GM12878 (cell line): Measurements from ENCODE around the gene OGDHL. TPM values are rescaled to one million over a fixed set of nuclear protein-coding genes. Genes with fewer than 3 reads are reported as not detected.

Experiments
- ATAC-seq: fragments of 200-7000 bp; cut with Tn5 transposase; 3 replicates; pipeline ENCODE4 v1.9.1; 2020; ENCODE audit warnings: mild to moderate bottlenecking, moderate library complexity
- BruUV-seq: library from RNA; stranded (reverse); fragments of 400-500 nt; replicated peaks from 2 replicates; lab custom pipeline; 2021; lab: Mats Ljungman, UMichigan
- CTCF ChIA-PET: fragments of 300-600 bp; sonication (Branson Sonifier 250); formaldehyde crosslinking; extraction: SDS; loops from one replicate; lab custom pipeline; 2021; ENCODE audit warnings: inconsistent platforms; lab: Yijun Ruan, JAX
- POLR2A ChIA-PET: fragments of 350-600 bp; formaldehyde crosslinking; extraction: SDS; loops from one replicate; lab custom pipeline; 2021; ENCODE audit warnings: inconsistent platforms; lab: Charles Lee
- RAD21 ChIA-PET: fragments of 300-600 bp; sonication (Branson Sonifier 250); formaldehyde crosslinking; loops from one replicate; lab custom pipeline; 2023; ENCODE audit warnings: antibody characterized with exemption; ENCODE audit not compliant: unreplicated experiment; lab: Charles Lee
- SMC1A ChIA-PET: fragments of 300-600 bp; sonication (Branson Sonifier 250); formaldehyde crosslinking; loops from one replicate; lab custom pipeline; 2023; ENCODE audit not compliant: unreplicated experiment, uncharacterized antibody; lab: Charles Lee
- DNase-seq: peaks from one replicate; pipeline ENCODE4 v3.0.0-alpha.2; 2011; ENCODE audit warnings: low read depth, low spot score
- FAIRE-seq: peaks from 3 replicates; lab custom pipeline; 2011; peaks lifted over from hg19 to GRCh38; lab: Jason Lieb, UNC
- H2AFZ ChIP-seq: 2 replicates; pipeline ENCODE4 v1.6.0; 2011; ENCODE audit warnings: low read depth, low read length, control low read depth; ENCODE audit not compliant: control insufficient read depth
- H3K27ac ChIP-seq: 2 replicates; pipeline ENCODE4 v1.5.1; 2011; ENCODE audit warnings: control low read depth; ENCODE audit not compliant: control insufficient read depth, insufficient read depth
- H3K27me3 ChIP-seq, 2 experiments: replicated peaks in 1 of 2; 2 replicates each; pipeline versions ENCODE4 v1.6.0 to v1.6.1; 2011; ENCODE audit warnings: low read length in 1 of 2; ENCODE audit not compliant: control insufficient read depth in 2 of 2, insufficient read depth in 2 of 2
- H3K36me3 ChIP-seq, 2 experiments: 2 replicates each; pipeline ENCODE4 v1.5.1; 2011; ENCODE audit warnings: low read length in 1 of 2; ENCODE audit not compliant: control insufficient read depth in 2 of 2, insufficient read depth in 2 of 2
- H3K4me1 ChIP-seq: 2 replicates; pipeline ENCODE4 v1.6.1; 2011; ENCODE audit warnings: mild to moderate bottlenecking, low read length, moderate library complexity, mixed read lengths; ENCODE audit not compliant: control insufficient read depth, insufficient read depth
- H3K4me2 ChIP-seq: 2 replicates; pipeline ENCODE4 v1.6.0; 2011; ENCODE audit warnings: control low read depth; ENCODE audit not compliant: control insufficient read depth, insufficient read depth
- H3K4me3 ChIP-seq: fragments of 200-600 bp; sonication (generic); 2 replicates; pipeline ENCODE4 v1.5.1; 2016
- H3K79me2 ChIP-seq: 2 replicates; pipeline ENCODE4 v1.6.0; 2011; ENCODE audit warnings: low read length; ENCODE audit not compliant: control insufficient read depth, insufficient read depth
- H3K9ac ChIP-seq: 2 replicates; pipeline ENCODE4 v1.8.0; 2011; ENCODE audit warnings: low read length, control low read depth, mixed read lengths; ENCODE audit not compliant: control insufficient read depth, insufficient read depth
- H3K9me3 ChIP-seq: replicated peaks from 3 replicates; pipeline ENCODE4 v1.5.1; 2011; ENCODE audit warnings: mild to moderate bottlenecking, low read length; ENCODE audit not compliant: control insufficient read depth, insufficient read depth
- H4K20me1 ChIP-seq: 2 replicates; pipeline ENCODE4 v1.6.0; 2011; ENCODE audit not compliant: control insufficient read depth, insufficient read depth
- CHD1 ChIP-seq: IDR thresholded peaks from 2 replicates; pipeline ENCODE4 v1.6.1; 2012; ENCODE audit warnings: low read depth, low read length, improper control_type of control experiment
- HCFC1 ChIP-seq: fragments of 150-350 bp; IDR thresholded peaks from 2 replicates; pipeline ENCODE4 v1.6.1; 2014; ENCODE audit warnings: low read length
- RAD21 ChIP-seq: IDR thresholded peaks from 2 replicates; pipeline ENCODE4 v1.6.1; 2011; ENCODE audit warnings: mild to moderate bottlenecking, low read depth, low read length, moderate library complexity; ENCODE audit not compliant: insufficient read depth
- RAD51 ChIP-seq: fragments of 450-650 bp; IDR thresholded peaks from 2 replicates; pipeline ENCODE4 v1.6.1; 2016; ENCODE audit warnings: moderate library complexity, mild to moderate bottlenecking, inconsistent platforms
- SP1 ChIP-seq: IDR thresholded peaks from one replicate; pipeline ENCODE4 v1.6.1; 2011; ENCODE audit warnings: low read depth, low read length
- TAF1 ChIP-seq: IDR thresholded peaks from 2 replicates; pipeline ENCODE4 v1.6.1; 2011; ENCODE audit warnings: mild to moderate bottlenecking, low read depth, low read length, borderline replicate concordance
- TARDBP ChIP-seq: IDR thresholded peaks from 2 replicates; pipeline ENCODE4 v1.6.1; 2016; ENCODE audit warnings: borderline replicate concordance
- ZSCAN29 ChIP-seq: fragments of 450-650 bp; IDR thresholded peaks from 2 replicates; pipeline ENCODE4 v1.6.1; 2017; ENCODE audit warnings: mild to moderate bottlenecking, moderate library complexity
- WGBS: methylation state at CpG from one replicate; pipeline ENCODE4 v1.1.6; 2016; ENCODE audit warnings: low lambda C conversion rate; ENCODE audit not compliant: insufficient replicate concordance, insufficient coverage; ENCODE audit errors: missing lambda C conversion rate; 5-methylcytosine and 5-hydroxymethylcytosine counted together
- in situ Hi-C: fragments of 300-500 bp; cut with MboI; formaldehyde crosslinking; loops from 9 replicates; pipeline ENCODE4 v1.14.3; 2018; ENCODE audit warnings: mixed read lengths
- intact Hi-C: fragments of 100-400 bp; cut with micrococcal nuclease; formaldehyde crosslinking; loops from one replicate; pipeline ENCODE4 v1.14.2; 2022; ENCODE audit not compliant: unreplicated experiment
- polyA plus RNA-seq, 11 experiments: library from polyadenylated mRNA; depleted of rRNA in 4 of 11; unstranded in 6 of 11; stranded (reverse) in 5 of 11; fragments of >200 nt; fragmentation: Nextera tagmentation in 4 of 11; fragmentation: Illumina TruSeq in 1 of 11; extraction: Ambion mirVana in 4 of 11; extraction: Trizol in 1 of 11; gene quantifications; 1 replicate in 1 of 11; 2 replicates in 10 of 11; pipeline versions ENCODE4 v1.2.1 to v1.2.3, GENCODE V29; 2011 to 2016; ENCODE audit warnings: inconsistent platforms in 2 of 11, missing spikeins in 2 of 11, low read depth in 1 of 11
- total RNA-seq, 4 experiments: library from RNA; depleted of rRNA in 3 of 4; stranded (reverse); fragments of >200 nt in 3 of 4; fragmentation: Illumina TruSeq in 1 of 4; extraction: Trizol in 1 of 4; gene quantifications; 2 replicates each; pipeline versions ENCODE4 v1.2.1 to v1.2.3, GENCODE V29; 2013 to 2021
- TF ChIP-seq, protein P1 (sequence below): IDR thresholded peaks from 2 replicates; pipeline ENCODE4 v1.6.1; 2012; ENCODE audit warnings: low read length, inconsistent platforms

The OGDHL gene
- total and polyA plus RNA-seq, 10 of the 15 experiments (the other 5 are each of a cell fraction or from before 2014, with no cell fraction given) = 0.02 to 13.3 (median 0.34) TPM

DNA sequence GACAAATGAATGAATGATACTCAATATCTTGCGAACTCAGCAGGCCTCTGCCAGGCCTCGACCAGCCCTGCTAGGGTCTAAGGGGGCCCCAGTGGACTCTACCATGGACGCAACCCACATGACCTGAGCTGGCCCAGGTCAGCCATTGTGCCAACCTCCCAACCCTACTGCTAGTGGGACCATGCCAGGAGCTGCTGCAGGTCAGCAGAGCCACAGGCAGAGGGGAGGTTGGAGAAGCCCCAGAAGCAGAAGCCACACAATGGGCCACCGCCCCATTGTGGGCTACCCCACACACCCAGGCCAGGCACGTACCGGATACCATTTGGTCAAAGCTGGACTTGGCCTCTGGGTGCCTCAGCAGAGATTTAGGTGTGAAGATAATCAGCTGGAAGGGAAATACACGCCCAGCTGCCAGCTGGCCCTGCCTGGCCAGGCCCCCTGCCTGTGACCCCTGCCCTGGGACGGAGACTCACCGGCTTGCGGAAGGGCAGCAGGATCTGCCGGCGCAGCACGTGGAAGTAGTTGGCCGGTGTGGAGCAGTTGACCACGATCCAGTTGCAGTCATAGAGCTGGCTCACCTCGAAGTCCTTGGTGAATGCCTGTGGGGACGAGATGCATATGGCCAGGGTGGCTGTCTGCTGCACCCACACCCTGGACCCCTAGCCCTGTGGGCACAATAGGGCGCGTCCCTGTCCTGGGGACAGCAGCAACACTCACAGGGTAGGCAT is 24.5 kb downstream of the OGDHL start:
- no peak overlapping the region for H3K27ac ChIP-seq
- H3K79me2 ChIP-seq = no peaks in the 10 kb centered on the region
- ChIA-PET POLR2A (no interaction called here), SMC1A (no interaction called here), RAD21 (no interaction called here), CTCF (no interaction called here)
- WGBS = 47% methylated on average over 19 of the region's 19 CpGs
- BruUV-seq = no TSS peak
- intact Hi-C loops = no loop called here
- no peaks in the 10 kb centered on the region; the same call in 1 of the 2 replicates for H4K20me1 ChIP-seq
- FAIRE-seq (no peak), ATAC-seq (no peak), DNase-seq (no peak)
- no peaks in the 10 kb centered on the region for H3K27me3 ChIP-seq
- TF ChIP-seq HCFC1 (no peak), RAD21 (no peak), TARDBP (no peak), RAD51 (no peak), ZSCAN29 (no peak), TAF1 (no peak), SP1 (no peak), CHD1 (no peak)
- TF ChIP-seq, protein P1, sequence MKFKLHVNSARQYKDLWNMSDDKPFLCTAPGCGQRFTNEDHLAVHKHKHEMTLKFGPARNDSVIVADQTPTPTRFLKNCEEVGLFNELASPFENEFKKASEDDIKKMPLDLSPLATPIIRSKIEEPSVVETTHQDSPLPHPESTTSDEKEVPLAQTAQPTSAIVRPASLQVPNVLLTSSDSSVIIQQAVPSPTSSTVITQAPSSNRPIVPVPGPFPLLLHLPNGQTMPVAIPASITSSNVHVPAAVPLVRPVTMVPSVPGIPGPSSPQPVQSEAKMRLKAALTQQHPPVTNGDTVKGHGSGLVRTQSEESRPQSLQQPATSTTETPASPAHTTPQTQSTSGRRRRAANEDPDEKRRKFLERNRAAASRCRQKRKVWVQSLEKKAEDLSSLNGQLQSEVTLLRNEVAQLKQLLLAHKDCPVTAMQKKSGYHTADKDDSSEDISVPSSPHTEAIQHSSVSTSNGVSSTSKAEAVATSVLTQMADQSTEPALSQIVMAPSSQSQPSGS = no peak
- H2AFZ ChIP-seq = no peak overlapping the region
- no peaks in the 10 kb centered on the region for H3K9me3 ChIP-seq
- in situ Hi-C loops = no loop called here
- H3K4me3 ChIP-seq = no peak overlapping the region
- no peak overlapping the region for H3K4me2 ChIP-seq
- H3K36me3 ChIP-seq = no peaks in the 10 kb centered on the region
- no peaks in the 10 kb centered on the region for H3K4me1 ChIP-seq
- H3K9ac ChIP-seq = no peak overlapping the region
